OCI-LY7 (cell line): ENCODE results near the gene CD59.

ENCODE experiments used
- CTCF ChIP-seq: fragments of 200-600 bp; sonication (generic); conservative IDR thresholded peaks from 2 replicates; pipeline ENCODE4 v1.5.1; 2014; ENCODE audit warnings: mild to moderate bottlenecking, antibody characterized with exemption, low read length, moderate library complexity, mixed read lengths
- EZH2phosphoT487 ChIP-seq: fragments of 200-600 bp; sonication (generic); IDR thresholded peaks from 2 replicates; pipeline ENCODE4 v1.6.1; 2018; ENCODE audit warnings: low read depth, borderline replicate concordance, mild to moderate bottlenecking, mixed run types, antibody characterized with exemption, low read length, moderate library complexity, mixed read lengths

DNA sequence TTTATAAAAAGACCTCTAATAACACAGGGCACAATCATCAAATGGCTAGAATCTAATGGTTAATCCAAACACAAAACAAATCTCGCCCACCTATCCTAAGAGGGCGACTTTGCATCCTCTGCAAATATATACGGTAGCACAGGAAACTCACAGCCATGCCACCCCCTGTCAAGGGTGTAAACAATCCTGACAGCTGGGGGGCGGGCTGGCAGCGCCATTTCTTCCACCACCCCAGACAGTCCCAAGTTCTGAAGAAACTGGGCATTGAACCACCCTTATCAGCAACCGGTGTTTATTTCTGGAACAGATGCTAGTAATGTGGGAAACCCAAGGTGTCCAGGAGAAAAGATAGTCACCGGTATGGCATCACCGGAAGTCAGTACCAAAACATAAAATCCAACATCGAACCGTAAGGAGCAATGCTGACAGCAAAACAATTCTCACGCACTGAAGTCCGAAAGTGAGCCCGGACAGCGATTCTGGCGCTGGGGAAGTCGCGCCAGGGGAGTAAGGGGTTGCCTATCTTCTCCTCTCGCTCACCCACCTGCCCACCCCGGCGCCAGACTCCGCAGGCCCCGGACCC, 37.3 kb upstream of the CD59 start:
- TF ChIP-seq CTCF (peak; percentile 26; the same call in 1 of the 2 replicates), EZH2phosphoT487 (no peak)
